Measurements from ENCODE around the gene YPEL2.

DNA sequence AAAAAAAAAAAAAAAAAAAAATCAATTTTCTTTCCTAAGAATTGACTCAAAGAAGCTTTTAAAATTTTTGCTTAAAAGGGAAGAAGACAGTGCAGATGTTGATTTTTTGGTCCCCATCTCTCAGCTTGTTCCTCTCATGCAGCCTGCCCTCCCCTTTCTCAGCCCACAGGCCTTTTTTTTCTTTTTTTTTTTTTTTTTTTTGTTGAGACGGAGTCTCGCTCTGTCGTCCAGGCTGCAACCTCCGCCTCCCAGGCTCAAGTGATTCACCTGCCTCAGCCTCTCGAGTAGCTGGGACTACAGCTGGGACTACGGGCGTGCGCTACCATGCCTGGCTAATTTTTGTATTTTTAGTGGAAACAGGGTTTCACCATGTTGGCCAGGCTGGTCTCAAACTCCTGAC, 17.7 kb downstream of the YPEL2 start:
- no peak for TF ChIP-seq SIN3A (IDR thresholded peaks at IDR 0.05; ENCODE audit: borderline replicate concordance, insufficient read depth, low read length)
- no peak for TF ChIP-seq POLR2AphosphoS5 (IDR thresholded peaks at IDR 0.05; ENCODE audit: low read depth, low read length)
- TF ChIP-seq REST (IDR thresholded peaks at IDR 0.05; ENCODE audit: insufficient read depth in 1 of 2, low read depth in 2 of 2, low read length in 2 of 2), result no peak

Measured in PFSK-1 (cell line).